Measurements from ENCODE around the gene KDM2B. TPM values are rescaled to one million over a fixed set of nuclear protein-coding genes. Genes with fewer than 3 reads are reported as not detected.

The KDM2B gene
- total and polyA plus RNA-seq, 2 donors (not counting 3 experiments of a cell fraction or from before 2014, with no cell fraction given): 26.8 to 37.3 TPM

- Histone ChIP-seq H3K9ac (replicated peaks; ENCODE audit: extremely low read depth, insufficient read depth, low read length) (no peak overlapping the region), H3K36me3 (ENCODE audit: control insufficient read depth in 2 of 2, extremely low read depth in 1 of 2, insufficient read depth in 2 of 2, low read length in 2 of 2) (no peaks in the 10 kb centered on the region), H3K4me3 (replicated peaks in 1 of 3; ENCODE audit: insufficient read depth in 1 of 3, low read depth in 1 of 3, low read length in 3 of 3) (no peak overlapping the region), H3K4me1 (ENCODE audit: control insufficient read depth, extremely low read depth, insufficient read depth, low read length) (no peaks in the 10 kb centered on the region), H3K27me3 (ENCODE audit: control insufficient read depth in 2 of 2, insufficient read depth in 2 of 2, low read length in 2 of 2) (no peaks in the 10 kb centered on the region), H3K79me2 (ENCODE audit: control insufficient read depth, insufficient read depth, low read length) (no peaks in the 10 kb centered on the region), H3K4me2 (ENCODE audit: insufficient read depth, low read length) (no peak overlapping the region), H2AFZ (ENCODE audit: low read depth, low read length) (no peak overlapping the region), H4K20me1 (replicated peaks; ENCODE audit: control insufficient read depth, extremely low read depth, insufficient read depth, low read length) (no peaks in the 10 kb centered on the region), H3K9me1 (replicated peaks; ENCODE audit: control insufficient read depth, extremely low read depth, insufficient read depth, low read length) (no peaks in the 10 kb centered on the region), H3K9me3 (replicated peaks; ENCODE audit: control insufficient read depth, insufficient read depth, low read length) (no peaks in the 10 kb centered on the region), H3K27ac (ENCODE audit: insufficient read depth, low read depth, low read length) (no peak overlapping the region)
- BruUV-seq (replicated peaks): no TSS peak
- TF ChIP-seq CTCF (IDR thresholded peaks at IDR 0.05; ENCODE audit: extremely low read depth in 1 of 2, insufficient read depth in 1 of 2, low read depth in 1 of 2, low read length in 2 of 2) (no peak), POLR2A (IDR thresholded peaks at IDR 0.05; ENCODE audit: low read depth, low read length) (no peak), EZH2 (IDR thresholded peaks at IDR 0.05; ENCODE audit: borderline replicate concordance, low read depth, low read length, severe bottlenecking) (no peak), POLR2AphosphoS5 (IDR thresholded peaks at IDR 0.05; ENCODE audit: insufficient read depth, low read depth, low read length) (no peak), JUN (IDR thresholded peaks at IDR 0.05; ENCODE audit: borderline replicate concordance, insufficient read depth, insufficient read length, low read depth) (no peak), MYC (IDR thresholded peaks at IDR 0.05; ENCODE audit: low read depth, low read length) (no peak), FOS (IDR thresholded peaks at IDR 0.05; ENCODE audit: borderline replicate concordance, insufficient read depth, low read length) (no peak), GATA2 (IDR thresholded peaks at IDR 0.05; ENCODE audit: insufficient read depth, insufficient read length, low read depth, low read length) (no peak), MAX (IDR thresholded peaks at IDR 0.05; ENCODE audit: insufficient read depth, insufficient read length) (no peak)
- intact Hi-C loops (cut with micrococcal nuclease): no loop called here
- dilution Hi-C loops (cut with MboI; ENCODE audit: extremely low pct_ligation_motif_present, low sequenced_read_pairs): no loop called here
- DNase-seq (ENCODE audit: low read depth, low spot score) (no peak), FAIRE-seq (no peak)
- POLR2A ChIA-PET: no interaction called here
- CTCF ChIA-PET: no interaction called here
These were observed 15.7 kb upstream of the KDM2B start for GRCh38 chr12:121596526-121596925.
